ENCODE data around the gene ZFR2.

Gene ZFR2

GRCh38 chr19:3902317-3902973 lies 33.6 kb upstream of the ZFR2 start:
- no peaks in the 10 kb centered on the region for H3K79me2 ChIP-seq (ENCODE audit: insufficient read depth, low read length)
- H3K9me3 ChIP-seq (ENCODE audit: insufficient read depth, low read length, severe bottlenecking): no peaks in the 10 kb centered on the region
- no peaks in the 10 kb centered on the region for H3K27me3 ChIP-seq (ENCODE audit: insufficient read depth, low read length, poor library complexity)
- ATAC-seq (ENCODE audit: insufficient read depth, low read depth): no peak
- H3K36me3 ChIP-seq (ENCODE audit: insufficient read depth, low read length): no peaks in the 10 kb centered on the region
- no peak overlapping the region for H3K9ac ChIP-seq (ENCODE audit: low read depth, low read length)
- H3K4me1 ChIP-seq (ENCODE audit: insufficient read depth, low read length): no peaks in the 10 kb centered on the region
- no peak overlapping the region for H3K4me3 ChIP-seq (ENCODE audit: low read depth in 1 of 2, low read length in 2 of 2)
- no peak overlapping the region for H3K4me2 ChIP-seq (ENCODE audit: insufficient read depth, low read length)
- no peak for DNase-seq
- H4K20me1 ChIP-seq (ENCODE audit: insufficient read depth, low read length): no peaks in the 10 kb centered on the region
- no peak overlapping the region for H2AFZ ChIP-seq (ENCODE audit: low read depth, low read length)
- TF ChIP-seq EZH2 (IDR thresholded peaks at IDR 0.05; ENCODE audit: borderline replicate concordance, low read depth, low read length, severe bottlenecking) (no peak), CTCF (IDR thresholded peaks at IDR 0.05; ENCODE audit: borderline replicate concordance, extremely low read depth, low read length, poor library complexity, severe bottlenecking) (no peak)
- H3K27ac ChIP-seq (ENCODE audit: low read length): no peak overlapping the region

GRCh38 chr19:3899531-3900294 lies 30.9 kb upstream of the ZFR2 start:
- Histone ChIP-seq H3K9ac (ENCODE audit: low read depth, low read length) (no peak overlapping the region), H3K4me2 (ENCODE audit: insufficient read depth, low read length) (no peak overlapping the region), H3K9me3 (ENCODE audit: insufficient read depth, low read length, severe bottlenecking) (no peaks in the 10 kb centered on the region), H3K27ac (ENCODE audit: low read length) (no peak overlapping the region), H3K79me2 (ENCODE audit: insufficient read depth, low read length) (no peaks in the 10 kb centered on the region), H4K20me1 (ENCODE audit: insufficient read depth, low read length) (no peaks in the 10 kb centered on the region), H3K27me3 (ENCODE audit: insufficient read depth, low read length, poor library complexity) (no peaks in the 10 kb centered on the region), H3K4me3 (ENCODE audit: low read depth in 1 of 2, low read length in 2 of 2) (no peak overlapping the region), H2AFZ (ENCODE audit: low read depth, low read length) (no peak overlapping the region), H3K36me3 (ENCODE audit: insufficient read depth, low read length) (no peaks in the 10 kb centered on the region), H3K4me1 (ENCODE audit: insufficient read depth, low read length) (no peaks in the 10 kb centered on the region)
- ATAC-seq (ENCODE audit: insufficient read depth, low read depth) (no peak), DNase-seq (no peak)
- TF ChIP-seq CTCF (IDR thresholded peaks at IDR 0.05; ENCODE audit: borderline replicate concordance, extremely low read depth, low read length, poor library complexity, severe bottlenecking): no peak
- TF ChIP-seq EZH2 (IDR thresholded peaks at IDR 0.05; ENCODE audit: borderline replicate concordance, low read depth, low read length, severe bottlenecking): no peak

GRCh38 chr19:3898426-3898825 lies 29.6 kb upstream of the ZFR2 start:
- Histone ChIP-seq H3K4me1 (ENCODE audit: insufficient read depth, low read length) (no peaks in the 10 kb centered on the region), H3K9me3 (ENCODE audit: insufficient read depth, low read length, severe bottlenecking) (no peaks in the 10 kb centered on the region), H4K20me1 (ENCODE audit: insufficient read depth, low read length) (no peaks in the 10 kb centered on the region), H3K27ac (ENCODE audit: low read length) (no peak overlapping the region), H3K4me2 (ENCODE audit: insufficient read depth, low read length) (no peak overlapping the region), H3K36me3 (ENCODE audit: insufficient read depth, low read length) (no peaks in the 10 kb centered on the region), H3K9ac (ENCODE audit: low read depth, low read length) (no peak overlapping the region), H3K27me3 (ENCODE audit: insufficient read depth, low read length, poor library complexity) (no peaks in the 10 kb centered on the region), H2AFZ (ENCODE audit: low read depth, low read length) (no peak overlapping the region), H3K4me3 (ENCODE audit: low read depth in 1 of 2, low read length in 2 of 2) (no peak overlapping the region), H3K79me2 (ENCODE audit: insufficient read depth, low read length) (no peaks in the 10 kb centered on the region)
- no peak for TF ChIP-seq EZH2 (IDR thresholded peaks at IDR 0.05; ENCODE audit: borderline replicate concordance, low read depth, low read length, severe bottlenecking)
- ATAC-seq (ENCODE audit: insufficient read depth, low read depth): no peak
- no peak for DNase-seq

- Histone ChIP-seq H3K4me3 (ENCODE audit: low read depth in 1 of 2, low read length in 2 of 2) (no peak overlapping the region), H3K79me2 (ENCODE audit: insufficient read depth, low read length) (no peaks in the 10 kb centered on the region), H2AFZ (ENCODE audit: low read depth, low read length) (no peak overlapping the region), H3K9ac (ENCODE audit: low read depth, low read length) (no peak overlapping the region), H4K20me1 (ENCODE audit: insufficient read depth, low read length) (no peaks in the 10 kb centered on the region), H3K9me3 (ENCODE audit: insufficient read depth, low read length, severe bottlenecking) (no peaks in the 10 kb centered on the region), H3K27ac (ENCODE audit: low read length) (no peak overlapping the region), H3K4me1 (ENCODE audit: insufficient read depth, low read length) (no peaks in the 10 kb centered on the region), H3K36me3 (ENCODE audit: insufficient read depth, low read length) (no peaks in the 10 kb centered on the region), H3K27me3 (ENCODE audit: insufficient read depth, low read length, poor library complexity) (no peaks in the 10 kb centered on the region), H3K4me2 (ENCODE audit: insufficient read depth, low read length) (no peak overlapping the region)
- TF ChIP-seq EZH2 (IDR thresholded peaks at IDR 0.05; ENCODE audit: borderline replicate concordance, low read depth, low read length, severe bottlenecking) (no peak), CTCF (IDR thresholded peaks at IDR 0.05; ENCODE audit: borderline replicate concordance, extremely low read depth, low read length, poor library complexity, severe bottlenecking) (no peak)
- DNase-seq: peak; percentile 26
- ATAC-seq (ENCODE audit: insufficient read depth, low read depth): peak; percentile 48; the same call in 2 of the 3 replicates
Observed at GRCh38 chr19:3897936-3898335, 29.1 kb upstream of the ZFR2 start.

Measured in DND-41 (cell line).